Osteocyte (in vitro differentiated cells): Measurements from ENCODE around the gene PHACTR1. TPM values are rescaled to one million over a fixed set of nuclear protein-coding genes. Genes with fewer than 3 reads are reported as not detected.

ENCODE experiments used
- DNase-seq: peaks from one replicate; pipeline ENCODE4 v3.0.0; 2021; ENCODE audit warnings: mixed read lengths; ENCODE audit not compliant: unreplicated experiment; ENCODE audit errors: extremely low spot score
- H3K27ac Mint-ChIP-seq: one replicate; pipeline ENCODE4 v1.8.0; 2021; ENCODE audit warnings: mild to moderate bottlenecking, mixed read lengths; ENCODE audit not compliant: unreplicated experiment
- H3K27me3 Mint-ChIP-seq: one replicate; pipeline ENCODE4 v1.8.0; 2021; ENCODE audit warnings: mixed read lengths; ENCODE audit not compliant: unreplicated experiment
- H3K36me3 Mint-ChIP-seq: one replicate; pipeline ENCODE4 v1.8.0; 2021; ENCODE audit warnings: mixed read lengths; ENCODE audit not compliant: unreplicated experiment
- H3K4me1 Mint-ChIP-seq: one replicate; pipeline ENCODE4 v1.8.0; 2021; ENCODE audit warnings: mixed read lengths; ENCODE audit not compliant: unreplicated experiment
- H3K4me3 Mint-ChIP-seq: one replicate; pipeline ENCODE4 v1.8.0; 2021; ENCODE audit warnings: mild to moderate bottlenecking, moderate library complexity, mixed read lengths; ENCODE audit not compliant: unreplicated experiment
- H3K9me3 Mint-ChIP-seq: one replicate; pipeline ENCODE4 v1.8.0; 2021; ENCODE audit warnings: mixed read lengths; ENCODE audit not compliant: unreplicated experiment
- total RNA-seq: library from RNA; stranded (reverse); gene quantifications from 2 replicates; pipeline ENCODE4 v1.2.1, GENCODE V29; 2021
- TF ChIP-seq, protein P1 (sequence below): fragments of 200-600 bp; sonication (generic); IDR thresholded peaks from 2 replicates; pipeline ENCODE4 v1.5.0; 2021; ENCODE audit warnings: antibody characterized with exemption, mild to moderate bottlenecking, moderate library complexity

The PHACTR1 gene
- total RNA-seq, 1 donor from 2014 or later = 1.0 TPM

DNA sequence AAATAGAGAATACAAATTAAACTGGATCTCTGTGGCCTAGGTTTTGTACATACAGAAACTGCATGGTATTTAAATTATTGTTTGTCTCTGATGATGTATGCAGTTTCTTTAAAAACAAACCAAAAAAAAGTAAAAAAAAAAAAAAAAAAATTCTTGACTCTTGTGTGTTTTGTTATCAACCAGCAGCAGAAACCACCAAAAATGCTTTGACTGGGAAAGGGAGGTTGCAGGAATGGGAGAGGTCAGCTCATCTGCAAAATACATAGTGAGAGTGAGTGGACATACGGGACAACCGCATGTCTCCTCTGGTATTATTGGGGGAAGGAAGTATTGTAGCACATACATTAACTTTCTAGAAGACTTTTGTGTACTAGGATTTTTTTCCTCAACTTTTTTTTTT, 573.8 kb downstream of the PHACTR1 start:
- peaks cover 31% of the 10 kb centered on the region for H3K36me3 Mint-ChIP-seq
- no peak overlapping the region for H3K4me3 Mint-ChIP-seq
- TF ChIP-seq, protein P1, sequence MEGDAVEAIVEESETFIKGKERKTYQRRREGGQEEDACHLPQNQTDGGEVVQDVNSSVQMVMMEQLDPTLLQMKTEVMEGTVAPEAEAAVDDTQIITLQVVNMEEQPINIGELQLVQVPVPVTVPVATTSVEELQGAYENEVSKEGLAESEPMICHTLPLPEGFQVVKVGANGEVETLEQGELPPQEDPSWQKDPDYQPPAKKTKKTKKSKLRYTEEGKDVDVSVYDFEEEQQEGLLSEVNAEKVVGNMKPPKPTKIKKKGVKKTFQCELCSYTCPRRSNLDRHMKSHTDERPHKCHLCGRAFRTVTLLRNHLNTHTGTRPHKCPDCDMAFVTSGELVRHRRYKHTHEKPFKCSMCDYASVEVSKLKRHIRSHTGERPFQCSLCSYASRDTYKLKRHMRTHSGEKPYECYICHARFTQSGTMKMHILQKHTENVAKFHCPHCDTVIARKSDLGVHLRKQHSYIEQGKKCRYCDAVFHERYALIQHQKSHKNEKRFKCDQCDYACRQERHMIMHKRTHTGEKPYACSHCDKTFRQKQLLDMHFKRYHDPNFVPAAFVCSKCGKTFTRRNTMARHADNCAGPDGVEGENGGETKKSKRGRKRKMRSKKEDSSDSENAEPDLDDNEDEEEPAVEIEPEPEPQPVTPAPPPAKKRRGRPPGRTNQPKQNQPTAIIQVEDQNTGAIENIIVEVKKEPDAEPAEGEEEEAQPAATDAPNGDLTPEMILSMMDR = no peak
- H3K27me3 Mint-ChIP-seq = no peaks in the 10 kb centered on the region
- peaks cover 12% of the 10 kb centered on the region for H3K9me3 Mint-ChIP-seq
- H3K27ac Mint-ChIP-seq = no peak overlapping the region
- no peaks in the 10 kb centered on the region for H3K4me1 Mint-ChIP-seq
- DNase-seq = no peak

DNA sequence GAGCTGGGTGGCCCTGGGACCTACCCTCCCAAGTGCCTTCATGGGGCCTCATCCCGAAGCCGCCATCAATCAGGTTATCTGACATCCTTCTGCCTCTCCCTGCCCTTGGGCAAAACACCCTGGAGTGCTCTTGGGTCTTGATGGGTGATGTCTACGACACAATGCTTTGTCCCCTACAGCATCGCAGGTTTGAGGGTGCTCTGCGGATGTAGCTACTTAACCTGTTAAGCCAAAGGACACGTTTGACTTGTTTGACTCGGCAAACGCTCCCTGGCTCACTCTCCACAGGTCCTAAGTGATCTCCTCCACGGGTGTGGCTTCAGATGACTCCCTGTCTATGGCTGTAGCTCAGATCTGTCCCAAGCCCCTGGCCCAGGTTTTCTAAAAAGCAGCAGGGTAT, 576.2 kb downstream of the PHACTR1 start:
- H3K4me1 Mint-ChIP-seq = no peaks in the 10 kb centered on the region
- H3K27me3 Mint-ChIP-seq = no peaks in the 10 kb centered on the region
- no peak overlapping the region for H3K27ac Mint-ChIP-seq
- DNase-seq = no peak
- peaks cover 4% of the 10 kb centered on the region for H3K9me3 Mint-ChIP-seq
- no peak overlapping the region for H3K4me3 Mint-ChIP-seq
- TF ChIP-seq, protein P1 = no peak
- peaks cover 31% of the 10 kb centered on the region for H3K36me3 Mint-ChIP-seq

DNA sequence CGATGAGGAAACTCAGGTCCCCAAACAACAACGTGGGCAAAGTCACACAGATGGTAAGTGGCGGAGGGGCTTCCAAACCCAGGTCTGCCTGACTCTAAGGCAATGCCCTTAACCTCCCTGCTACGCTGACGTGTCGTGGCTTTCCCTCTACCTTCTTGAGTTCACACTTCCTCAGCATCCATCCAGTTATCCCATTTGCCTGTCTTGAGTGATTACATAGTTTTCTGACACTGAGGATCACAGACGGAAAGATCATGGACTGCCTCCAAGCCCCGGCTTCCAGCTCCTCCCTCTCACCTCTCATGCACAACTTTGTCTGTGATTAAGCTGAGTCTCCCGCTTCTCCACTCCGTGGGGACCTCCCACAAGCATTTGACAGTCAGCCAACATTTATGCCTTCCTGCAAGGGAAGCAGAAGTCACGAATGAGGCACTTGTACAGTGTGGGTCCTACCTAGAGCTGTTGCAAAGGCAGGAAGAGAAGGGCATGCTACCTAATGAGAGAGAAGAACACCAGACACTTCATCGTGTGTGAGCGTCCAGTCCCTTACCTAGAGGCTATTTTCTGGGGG, 578.0 kb downstream of the PHACTR1 start:
- Mint-ChIP-seq H3K27me3 (no peaks in the 10 kb centered on the region), H3K27ac (no peak overlapping the region), H3K4me1 (no peaks in the 10 kb centered on the region), H3K36me3 (peaks cover 34% of the 10 kb centered on the region), H3K4me3 (no peak overlapping the region), H3K9me3 (peaks cover under 1% of the 10 kb centered on the region)
- peak; percentile 51 for DNase-seq
- TF ChIP-seq, protein P1 = no peak

DNA sequence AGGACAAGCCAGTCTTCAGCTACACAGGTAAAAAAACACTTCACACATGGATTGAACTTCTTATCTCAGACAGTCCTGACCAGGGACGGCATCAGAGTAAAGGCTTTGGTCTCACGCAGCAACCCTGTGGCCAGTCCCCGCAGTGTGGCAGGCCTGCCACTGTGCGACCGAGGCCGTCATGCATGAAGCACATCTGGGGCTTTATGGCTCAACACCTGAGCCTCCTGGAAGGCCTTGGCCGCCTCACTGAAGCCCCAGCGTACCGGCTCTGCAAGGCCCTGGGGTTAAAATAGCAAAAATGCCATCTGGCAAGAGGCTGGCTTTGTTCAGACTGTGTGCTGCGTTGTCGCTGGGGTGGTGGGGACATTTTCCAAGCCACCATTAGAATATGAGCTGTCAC, 579.0 kb downstream of the PHACTR1 start:
- no peak overlapping the region for H3K27ac Mint-ChIP-seq
- DNase-seq = no peak

DNA sequence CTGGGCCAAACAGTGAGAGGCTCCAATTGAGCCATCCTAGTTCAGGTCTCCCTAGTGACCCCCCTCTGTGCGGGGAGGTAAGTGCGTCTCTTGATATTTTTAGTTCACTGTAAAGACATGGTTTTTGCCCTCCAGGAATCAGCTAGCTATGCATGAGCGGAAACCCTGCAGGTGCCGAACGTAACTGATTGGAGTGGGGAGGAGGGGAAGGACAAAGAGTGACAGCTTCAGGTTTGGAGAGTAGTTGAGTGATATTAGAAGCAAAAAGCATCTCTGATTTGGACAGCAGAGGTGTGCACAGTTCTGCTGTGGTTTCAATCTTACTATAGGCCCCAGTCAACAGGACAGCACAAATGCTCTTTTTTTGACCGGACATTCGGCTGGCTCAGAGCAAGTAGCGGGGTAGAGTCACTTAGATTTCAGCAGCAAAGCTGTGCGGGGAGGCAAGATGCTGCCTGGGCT, 580.0 kb downstream of the PHACTR1 start:
- H3K27ac Mint-ChIP-seq = no peak overlapping the region
- peaks cover 33% of the 10 kb centered on the region for H3K36me3 Mint-ChIP-seq
- no peaks in the 10 kb centered on the region for H3K4me1 Mint-ChIP-seq
- peak; percentile 59 for DNase-seq
- no peak overlapping the region for H3K4me3 Mint-ChIP-seq
- H3K9me3 Mint-ChIP-seq = no peaks in the 10 kb centered on the region
- H3K27me3 Mint-ChIP-seq = no peaks in the 10 kb centered on the region
- TF ChIP-seq, protein P1 = no peak

More for the DNA sequence above, 579.0 kb downstream of the PHACTR1 start:
- Mint-ChIP-seq H3K9me3 (no peaks in the 10 kb centered on the region), H3K4me3 (no peak overlapping the region), H3K27me3 (no peaks in the 10 kb centered on the region), H3K36me3 (peaks cover 30% of the 10 kb centered on the region), H3K4me1 (no peaks in the 10 kb centered on the region)
- TF ChIP-seq, protein P1 = no peak
